Right atrium auricular region (tissue), 2 donors: ENCODE measurements around the gene CYP2E1. TPM values are rescaled to one million over a fixed set of nuclear protein-coding genes. Genes with fewer than 3 reads are reported as not detected.

Source experiments
- DNase-seq: peaks from one replicate; pipeline ENCODE4 v3.0.0-alpha.2; 2019; ENCODE audit warnings: low spot score
- H3K27ac ChIP-seq, 2 donors: fragments of 200-600 bp; sonication (generic); 1 replicate in 1 of 2; 2 replicates in 1 of 2; pipeline ENCODE4 v1.5.1; 2016 to 2019
- H3K27me3 ChIP-seq, 2 donors: fragments of 200-600 bp; sonication (generic); one replicate each; pipeline versions ENCODE4 v1.5.1 to v1.6.0; 2017 to 2019
- H3K36me3 ChIP-seq: fragments of 200-600 bp; sonication (generic); one replicate; pipeline ENCODE4 v1.5.1; 2016
- H3K4me1 ChIP-seq, 2 donors: fragments of 200-600 bp; sonication (generic); one replicate each; pipeline versions ENCODE4 v1.5.1 to v1.6.0; 2017 to 2019
- H3K4me3 ChIP-seq, 2 donors: fragments of 200-600 bp; sonication (generic); 1 replicate in 1 of 2; 2 replicates in 1 of 2; pipeline ENCODE4 v1.5.1; 2017 to 2019; ENCODE audit warnings: mild to moderate bottlenecking in 1 of 2, moderate library complexity in 1 of 2
- H3K9me3 ChIP-seq, 2 donors: fragments of 200-600 bp; sonication (generic); one replicate each; pipeline ENCODE4 v1.5.1; 2019
- total RNA-seq, 2 donors: library from RNA; depleted of rRNA; stranded (reverse); fragments of >200 nt; gene quantifications; one replicate each; pipeline ENCODE4 v1.1.0, GENCODE V29; 2016
- TF ChIP-seq, protein P1 (sequence below), 2 donors: fragments of 200-600 bp; sonication (generic); IDR thresholded peaks; one replicate each; pipeline ENCODE4 v1.5.1; 2019; ENCODE audit warnings: antibody characterized with exemption in 2 of 2

Gene CYP2E1
- total RNA-seq, 2 donors from 2014 or later, result 0.79 to 2.9 TPM

DNA sequence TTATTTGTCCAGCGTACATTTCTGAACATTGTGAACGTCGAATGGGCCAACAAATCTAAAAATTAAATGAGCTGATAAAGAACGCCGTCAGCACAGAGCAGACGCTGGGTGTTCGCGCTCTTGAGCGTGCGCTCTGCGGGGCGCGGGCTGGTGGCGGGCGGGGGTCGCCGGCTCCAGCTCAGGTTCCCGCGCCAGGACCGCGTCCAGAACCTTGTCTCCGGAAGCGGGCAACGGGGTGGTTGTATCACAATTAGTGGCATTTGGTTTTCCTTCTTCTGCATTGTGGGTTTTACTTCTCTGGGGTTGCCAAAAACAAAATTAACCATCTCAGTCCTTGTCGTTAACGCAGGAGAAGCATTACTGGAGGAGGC lies 2.4 kb downstream of the CYP2E1 start:
- Histone ChIP-seq H3K4me3 (peak overlapping the region in 1 of 2 donors; percentile 41), H3K36me3 (no peaks in the 10 kb centered on the region), H3K27ac (no peak overlapping the region), H3K27me3 (peaks cover 6 to 24% of the 10 kb centered on the region in 2 donors), H3K4me1 (peaks cover 0 to 24% of the 10 kb centered on the region in 2 donors), H3K9me3 (peaks cover 0 to 1% of the 10 kb centered on the region in 2 donors)
- TF ChIP-seq, protein P1, sequence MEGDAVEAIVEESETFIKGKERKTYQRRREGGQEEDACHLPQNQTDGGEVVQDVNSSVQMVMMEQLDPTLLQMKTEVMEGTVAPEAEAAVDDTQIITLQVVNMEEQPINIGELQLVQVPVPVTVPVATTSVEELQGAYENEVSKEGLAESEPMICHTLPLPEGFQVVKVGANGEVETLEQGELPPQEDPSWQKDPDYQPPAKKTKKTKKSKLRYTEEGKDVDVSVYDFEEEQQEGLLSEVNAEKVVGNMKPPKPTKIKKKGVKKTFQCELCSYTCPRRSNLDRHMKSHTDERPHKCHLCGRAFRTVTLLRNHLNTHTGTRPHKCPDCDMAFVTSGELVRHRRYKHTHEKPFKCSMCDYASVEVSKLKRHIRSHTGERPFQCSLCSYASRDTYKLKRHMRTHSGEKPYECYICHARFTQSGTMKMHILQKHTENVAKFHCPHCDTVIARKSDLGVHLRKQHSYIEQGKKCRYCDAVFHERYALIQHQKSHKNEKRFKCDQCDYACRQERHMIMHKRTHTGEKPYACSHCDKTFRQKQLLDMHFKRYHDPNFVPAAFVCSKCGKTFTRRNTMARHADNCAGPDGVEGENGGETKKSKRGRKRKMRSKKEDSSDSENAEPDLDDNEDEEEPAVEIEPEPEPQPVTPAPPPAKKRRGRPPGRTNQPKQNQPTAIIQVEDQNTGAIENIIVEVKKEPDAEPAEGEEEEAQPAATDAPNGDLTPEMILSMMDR (IDR thresholded peaks at IDR 0.05), result no peak
- no peak for DNase-seq

DNA sequence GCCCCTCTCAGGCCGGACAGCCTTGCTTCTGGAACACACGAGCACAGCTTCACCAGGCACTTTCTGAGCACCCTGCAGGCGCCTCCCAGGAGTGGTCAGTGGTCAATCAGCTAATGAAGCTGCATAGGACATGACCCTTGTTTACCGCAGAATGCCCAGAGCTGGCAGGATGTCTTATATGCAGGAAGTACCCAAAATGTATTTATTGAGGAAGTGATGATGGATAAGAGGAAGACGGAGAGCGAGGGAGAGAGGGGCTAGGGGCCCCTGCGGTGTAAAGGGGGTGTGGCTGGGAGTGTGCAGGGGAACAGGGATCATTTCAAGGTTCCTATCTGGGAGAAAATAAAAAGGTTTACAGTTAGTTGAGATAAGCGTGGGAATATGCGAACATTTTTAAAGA lies 3.3 kb downstream of the CYP2E1 start:
- no peak for DNase-seq
- no peak overlapping the region for H3K27ac ChIP-seq
- H3K4me1 ChIP-seq, result peaks cover 0 to 24% of the 10 kb centered on the region in 2 donors
- H3K36me3 ChIP-seq, result no peaks in the 10 kb centered on the region
- H3K4me3 ChIP-seq, result no peak overlapping the region
- TF ChIP-seq, protein P1 (IDR thresholded peaks at IDR 0.05), result no peak
- H3K27me3 ChIP-seq, result peaks cover 6 to 24% of the 10 kb centered on the region in 2 donors
- H3K9me3 ChIP-seq, result no peaks in the 10 kb centered on the region

DNA sequence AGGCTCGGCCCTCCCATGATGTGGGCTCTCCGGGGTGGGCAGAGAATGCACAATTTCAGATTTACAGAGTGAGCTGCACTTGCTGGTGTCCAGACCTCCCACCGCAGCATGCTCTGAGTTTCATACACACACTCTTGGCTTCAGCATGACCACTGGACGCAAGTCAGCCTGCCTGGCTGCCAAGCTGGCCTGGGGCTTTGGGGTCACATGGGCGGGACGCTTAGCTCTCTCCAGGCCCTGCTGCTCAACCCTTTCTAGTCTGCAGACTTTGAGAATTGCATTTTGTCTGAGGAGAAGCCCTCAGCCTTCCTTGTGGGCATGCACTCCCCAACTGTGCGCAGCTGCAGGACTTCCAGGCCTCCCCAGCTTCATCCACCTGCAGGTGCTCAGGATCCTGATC lies 5.7 kb downstream of the CYP2E1 start:
- H3K36me3 ChIP-seq, result no peaks in the 10 kb centered on the region
- TF ChIP-seq, protein P1 (IDR thresholded peaks at IDR 0.05), result no peak
- no peak overlapping the region for H3K27ac ChIP-seq
- no peak for DNase-seq
- no peaks in the 10 kb centered on the region for H3K9me3 ChIP-seq
- H3K27me3 ChIP-seq, result peaks cover 6 to 18% of the 10 kb centered on the region in 2 donors
- H3K4me1 ChIP-seq, result peaks cover 0 to 21% of the 10 kb centered on the region in 2 donors
- H3K4me3 ChIP-seq, result no peak overlapping the region

DNA sequence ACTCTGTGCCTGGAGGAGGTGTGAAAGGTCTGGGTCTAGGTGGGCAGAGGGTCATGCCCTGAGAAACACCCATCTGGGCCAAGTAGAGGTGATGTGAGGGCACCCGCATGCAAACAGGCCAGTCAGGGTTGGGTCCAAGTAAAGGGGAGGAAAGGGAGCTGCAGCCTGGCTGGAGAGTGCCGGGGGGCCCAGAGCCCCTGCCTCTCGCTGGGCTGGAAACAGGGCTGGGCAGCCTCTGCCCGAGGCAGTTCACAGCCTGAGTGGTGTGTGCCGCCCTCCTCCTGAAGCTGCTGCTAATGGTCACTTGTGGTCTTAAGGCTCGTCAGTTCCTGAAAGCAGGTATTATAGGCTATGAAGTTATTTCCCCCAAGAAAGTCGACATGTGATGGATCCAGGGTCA lies 7.3 kb downstream of the CYP2E1 start:
- DNase-seq, result no peak
- H3K27me3 ChIP-seq, result peaks cover 6 to 9% of the 10 kb centered on the region in 2 donors
- H3K27ac ChIP-seq, result no peak overlapping the region
- H3K4me1 ChIP-seq, result peaks cover 0 to 5% of the 10 kb centered on the region in 2 donors
- TF ChIP-seq, protein P1 (IDR thresholded peaks at IDR 0.05), result no peak
- H3K36me3 ChIP-seq, result no peaks in the 10 kb centered on the region
- no peak overlapping the region for H3K4me3 ChIP-seq
- no peaks in the 10 kb centered on the region for H3K9me3 ChIP-seq

DNA sequence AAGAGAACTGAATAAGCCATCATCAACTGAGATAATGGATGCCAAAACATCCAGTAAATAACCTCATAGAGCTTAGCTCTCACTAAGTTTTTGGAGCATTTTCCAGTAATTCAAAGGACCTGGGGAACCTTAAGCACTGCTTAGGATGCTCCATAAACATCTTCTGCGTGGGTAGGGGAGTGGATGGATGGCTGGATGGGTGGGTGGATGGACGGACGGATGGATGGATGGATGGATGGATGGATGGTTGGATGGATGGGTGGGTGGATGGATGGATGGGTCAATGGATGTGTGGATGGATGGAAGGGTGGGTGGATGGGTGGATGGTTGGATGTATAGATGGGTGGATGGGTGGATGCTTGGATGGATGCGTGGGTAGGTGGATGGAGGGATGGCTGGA lies 9.0 kb downstream of the CYP2E1 start:
- DNase-seq, result no peak
- TF ChIP-seq, protein P1 (IDR thresholded peaks at IDR 0.05), result no peak
- Histone ChIP-seq H3K4me3 (no peak overlapping the region), H3K27ac (no peak overlapping the region), H3K9me3 (no peaks in the 10 kb centered on the region), H3K4me1 (no peaks in the 10 kb centered on the region), H3K27me3 (no peaks in the 10 kb centered on the region), H3K36me3 (no peaks in the 10 kb centered on the region)
